Activated T-cell treated with anti-CD3 and anti-CD28 coated beads for 4 hours (primary cell): ENCODE measurements around the gene ZNF385A.

Source experiments
- DNase-seq: peaks from one replicate; pipeline ENCODE4 v3.0.0-alpha.2; 2020

ZNF385A gene, protein sequence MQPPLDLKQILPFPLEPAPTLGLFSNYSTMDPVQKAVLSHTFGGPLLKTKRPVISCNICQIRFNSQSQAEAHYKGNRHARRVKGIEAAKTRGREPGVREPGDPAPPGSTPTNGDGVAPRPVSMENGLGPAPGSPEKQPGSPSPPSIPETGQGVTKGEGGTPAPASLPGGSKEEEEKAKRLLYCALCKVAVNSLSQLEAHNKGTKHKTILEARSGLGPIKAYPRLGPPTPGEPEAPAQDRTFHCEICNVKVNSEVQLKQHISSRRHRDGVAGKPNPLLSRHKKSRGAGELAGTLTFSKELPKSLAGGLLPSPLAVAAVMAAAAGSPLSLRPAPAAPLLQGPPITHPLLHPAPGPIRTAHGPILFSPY

GRCh38 chr12:54384591-54385041 lies at the start of gene ZNF385A:
Gene ZNF385A, minus strand, starts transcription at chr12:54384733. Its CDS starts 219 bp downstream, at chr12:54384514.
- no peak for DNase-seq

DNA sequence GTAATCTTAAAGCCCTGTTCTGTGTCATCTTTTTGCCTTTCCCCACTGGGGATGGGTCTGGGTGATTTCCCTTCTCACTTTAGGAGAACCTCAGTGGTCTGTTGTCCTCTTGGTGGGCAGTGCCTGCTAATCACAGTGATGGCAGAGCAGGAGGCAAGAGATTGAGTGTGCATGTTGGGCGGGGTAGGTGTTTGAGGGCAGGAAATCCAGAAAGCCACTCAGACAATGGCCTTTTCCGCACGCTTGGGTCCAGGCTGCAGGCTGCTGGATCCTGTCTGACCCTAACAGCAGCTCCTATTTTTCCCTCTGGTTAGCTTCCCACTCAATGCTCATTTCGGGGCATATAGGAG lies 48.3 kb upstream of the ZNF385A start:
- no peak for DNase-seq

GRCh38 chr12:54431911-54432814 lies 47.6 kb upstream of the ZNF385A start:
- no peak for DNase-seq

DNA sequence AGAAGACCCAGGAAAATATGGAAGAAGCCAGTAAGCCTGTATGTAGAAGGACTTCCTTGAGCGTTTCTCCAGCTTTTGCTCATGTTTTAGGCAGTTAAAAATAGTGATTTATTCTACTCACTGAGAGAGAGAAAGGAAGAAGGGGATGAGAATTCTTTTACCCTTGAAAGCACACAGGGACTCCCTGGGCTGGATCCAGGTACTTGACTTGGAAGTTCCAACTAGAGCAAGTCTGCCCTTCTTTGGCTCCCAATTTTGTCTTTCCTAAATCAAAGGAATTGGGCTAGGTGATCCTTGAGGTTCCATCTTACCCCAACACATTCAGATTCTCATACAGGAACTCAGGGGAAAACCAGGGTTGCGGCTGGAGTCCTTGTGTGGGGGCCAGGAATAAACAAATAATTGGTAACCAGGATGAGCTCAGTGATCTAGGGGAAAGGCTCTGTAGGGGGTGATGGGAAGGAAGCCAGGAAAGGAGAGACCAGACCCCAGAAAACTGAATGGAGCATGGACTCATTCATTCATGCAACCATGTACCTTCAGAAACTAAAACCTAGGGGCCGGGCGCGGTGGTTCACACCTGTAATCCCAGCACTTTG lies 46.0 kb upstream of the ZNF385A start:
- no peak for DNase-seq

GRCh38 chr12:54429014-54429471 lies 44.5 kb upstream of the ZNF385A start:
- DNase-seq, result no peak

DNA sequence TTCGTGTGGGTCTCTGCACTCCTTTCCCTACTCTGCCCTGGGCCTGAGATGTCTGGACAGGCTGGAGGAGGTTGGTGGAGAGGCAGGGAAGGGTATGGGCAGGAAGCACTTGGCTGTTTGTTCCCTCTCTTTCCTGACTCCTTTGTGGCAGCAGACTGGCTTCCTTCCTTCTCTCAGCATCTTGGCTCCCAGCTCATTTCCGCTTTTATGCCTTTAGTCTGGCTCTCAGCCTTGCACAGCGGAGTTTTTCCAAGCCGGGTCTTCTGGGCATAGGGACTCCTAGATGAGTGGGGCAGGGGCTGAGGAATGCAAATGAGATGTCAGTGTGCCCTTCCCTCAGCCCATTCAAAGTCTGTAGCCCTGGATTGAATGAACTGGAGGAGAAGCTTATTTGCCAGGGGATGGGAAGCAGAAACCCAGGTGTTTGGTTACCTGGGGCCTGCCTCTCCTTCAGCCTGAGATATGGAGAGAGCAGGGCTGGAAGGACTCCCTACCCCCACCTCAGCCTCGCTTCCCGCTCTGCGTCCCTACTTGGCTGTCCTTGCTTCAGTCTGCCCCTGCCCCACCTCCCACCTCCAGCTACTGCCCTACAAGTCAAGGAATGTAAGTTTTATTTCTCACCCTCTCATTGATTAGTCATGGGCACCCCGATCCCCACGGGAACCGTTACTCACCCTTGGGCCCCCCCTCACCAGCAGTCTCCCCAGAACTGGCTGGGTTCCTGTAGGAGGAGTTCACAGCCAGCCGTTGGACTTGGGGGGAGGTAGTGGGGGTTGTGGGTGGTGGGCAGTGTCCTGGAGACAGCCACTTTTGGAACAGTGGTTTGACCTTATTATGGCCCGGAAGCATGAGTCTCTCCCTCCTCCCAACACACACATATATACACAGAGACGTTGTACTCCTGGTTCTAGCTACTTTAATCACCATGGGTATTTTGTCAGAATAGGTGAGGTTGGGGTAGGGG lies 43.8 kb upstream of the ZNF385A start:
- DNase-seq, result no peak

DNA sequence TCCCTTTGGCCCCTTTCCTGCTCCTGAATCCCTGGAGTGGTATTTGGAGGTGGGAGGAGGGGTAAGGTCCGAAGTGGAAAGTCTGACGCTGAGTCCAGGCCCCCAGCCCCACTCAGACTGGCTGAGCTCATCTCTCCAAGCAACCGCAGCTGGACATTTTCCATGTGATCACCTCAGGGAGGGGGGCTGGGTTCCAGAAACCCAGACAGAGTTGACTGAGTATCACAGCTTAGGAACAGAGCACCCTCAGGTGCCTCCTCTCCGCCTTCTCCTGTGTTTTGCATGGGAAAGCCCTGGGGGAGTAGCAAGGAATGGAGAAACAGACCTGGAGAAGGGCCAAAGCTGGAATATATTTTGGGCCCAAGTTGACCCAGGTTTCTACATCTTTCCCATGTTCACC lies 42.6 kb upstream of the ZNF385A start:
- DNase-seq, result no peak

GRCh38 chr12:54426690-54427089 lies 42.2 kb upstream of the ZNF385A start:
- no peak for DNase-seq

DNA sequence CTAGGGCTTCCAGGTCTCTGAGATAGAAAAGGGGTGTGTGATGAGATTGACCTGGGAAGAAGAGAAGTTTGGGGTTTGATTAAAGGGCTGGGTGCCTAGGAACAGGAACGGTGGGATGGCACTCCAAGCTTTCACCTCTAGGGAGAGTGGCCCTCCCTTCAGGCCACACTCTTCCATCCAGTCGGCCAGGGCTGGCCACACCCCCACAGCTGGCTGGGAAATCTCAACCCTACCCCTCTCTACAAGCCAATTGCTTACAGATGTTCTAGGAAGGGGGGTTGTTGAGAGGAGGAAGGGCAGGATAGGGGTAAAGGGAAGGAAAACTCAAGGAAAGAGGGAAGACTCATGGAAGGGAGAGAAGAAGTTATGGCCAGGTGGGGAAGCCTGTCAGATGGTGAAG lies 41.2 kb upstream of the ZNF385A start:
- DNase-seq, result no peak

GRCh38 chr12:54424224-54424623 lies 39.7 kb upstream of the ZNF385A start:
- no peak for DNase-seq

DNA sequence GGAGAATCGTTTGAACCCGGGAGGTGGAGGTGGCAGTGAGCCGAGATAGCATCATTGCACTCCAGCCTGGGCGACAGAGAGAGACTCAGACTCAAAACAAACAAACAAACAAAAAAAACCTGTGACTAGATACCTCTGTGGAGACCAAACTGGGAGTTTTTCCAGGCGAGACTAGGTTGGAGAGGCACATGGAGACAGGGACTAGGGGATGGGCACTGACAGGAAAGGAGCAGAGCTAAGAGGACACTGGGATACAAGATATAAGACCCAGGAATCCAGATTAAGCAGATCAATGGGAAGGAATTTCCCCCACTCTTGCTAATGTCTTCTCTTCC lies 39.2 kb upstream of the ZNF385A start:
- no peak for DNase-seq

DNA sequence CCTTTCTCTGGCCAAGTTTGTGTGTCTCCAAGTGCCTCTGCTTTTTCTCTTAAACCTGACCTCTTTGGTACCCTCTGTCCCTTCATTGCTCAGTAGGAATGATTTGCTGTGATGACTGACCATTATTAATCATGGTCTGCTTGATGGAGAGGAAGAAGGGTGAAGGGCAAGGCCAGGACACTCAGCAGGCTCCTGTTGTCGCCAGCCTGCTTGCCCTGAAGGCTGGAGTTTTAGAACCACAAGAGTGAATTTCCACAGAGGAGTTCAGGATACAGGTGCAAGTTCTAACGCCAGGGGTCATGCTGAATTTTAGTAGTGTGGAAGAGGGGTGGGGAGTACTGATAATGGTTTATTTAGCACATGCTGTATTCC lies 37.3 kb upstream of the ZNF385A start:
- no peak for DNase-seq

GRCh38 chr12:54421175-54421878 lies 36.8 kb upstream of the ZNF385A start:
- no peak for DNase-seq

- no peak for DNase-seq
These were observed 36.2 kb upstream of the ZNF385A start for GRCh38 chr12:54420766-54421144.

DNA sequence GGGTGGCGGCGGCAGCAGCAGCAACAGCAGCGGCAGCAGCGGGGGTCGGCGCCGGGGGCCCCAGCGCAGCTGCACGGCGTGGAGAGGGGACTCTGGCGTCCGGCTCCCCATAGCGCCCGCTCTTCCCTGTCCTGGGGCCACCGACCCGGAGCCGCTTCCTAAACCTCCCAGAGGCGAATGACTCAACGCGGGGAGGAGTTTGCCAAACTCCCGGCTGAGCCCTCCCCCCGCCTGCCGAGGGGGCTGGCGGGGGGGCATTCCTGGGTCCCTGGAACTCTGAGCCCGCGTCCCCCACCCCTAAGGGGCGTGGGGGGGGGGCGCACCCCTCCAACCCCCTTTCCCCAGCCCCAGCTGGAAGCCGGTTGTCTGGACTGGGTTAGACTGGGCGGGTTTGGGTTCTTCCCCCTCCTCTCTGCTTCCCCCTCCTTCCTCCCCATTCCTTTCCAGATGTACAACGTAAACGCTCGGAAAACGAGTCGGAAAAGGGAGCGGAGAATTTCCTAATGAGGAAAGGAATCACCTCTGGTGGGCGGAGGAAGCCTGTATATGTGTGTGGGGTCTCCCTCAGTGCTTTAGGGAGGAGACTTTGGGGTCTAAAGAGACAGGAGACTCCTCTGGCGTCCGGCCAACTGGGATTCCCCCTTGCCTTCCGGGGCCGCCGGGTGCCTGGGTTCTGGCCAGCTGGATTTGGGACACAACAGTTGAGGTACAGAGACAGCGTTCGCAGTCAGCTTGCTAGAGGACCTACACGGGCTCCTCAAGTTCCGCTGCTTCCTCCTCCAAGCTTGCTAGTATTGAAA lies 34.8 kb upstream of the ZNF385A start, which contains the start of gene ITGA5:
ITGA5 (minus strand) TSS at position 179 of the 800 bp plus-strand sequence; CDS start at position 111, 68 bp downstream.
- DNase-seq, result no peak

- no peak for DNase-seq
These were observed 34.0 kb upstream of the ZNF385A start for GRCh38 chr12:54418441-54419087.

DNA sequence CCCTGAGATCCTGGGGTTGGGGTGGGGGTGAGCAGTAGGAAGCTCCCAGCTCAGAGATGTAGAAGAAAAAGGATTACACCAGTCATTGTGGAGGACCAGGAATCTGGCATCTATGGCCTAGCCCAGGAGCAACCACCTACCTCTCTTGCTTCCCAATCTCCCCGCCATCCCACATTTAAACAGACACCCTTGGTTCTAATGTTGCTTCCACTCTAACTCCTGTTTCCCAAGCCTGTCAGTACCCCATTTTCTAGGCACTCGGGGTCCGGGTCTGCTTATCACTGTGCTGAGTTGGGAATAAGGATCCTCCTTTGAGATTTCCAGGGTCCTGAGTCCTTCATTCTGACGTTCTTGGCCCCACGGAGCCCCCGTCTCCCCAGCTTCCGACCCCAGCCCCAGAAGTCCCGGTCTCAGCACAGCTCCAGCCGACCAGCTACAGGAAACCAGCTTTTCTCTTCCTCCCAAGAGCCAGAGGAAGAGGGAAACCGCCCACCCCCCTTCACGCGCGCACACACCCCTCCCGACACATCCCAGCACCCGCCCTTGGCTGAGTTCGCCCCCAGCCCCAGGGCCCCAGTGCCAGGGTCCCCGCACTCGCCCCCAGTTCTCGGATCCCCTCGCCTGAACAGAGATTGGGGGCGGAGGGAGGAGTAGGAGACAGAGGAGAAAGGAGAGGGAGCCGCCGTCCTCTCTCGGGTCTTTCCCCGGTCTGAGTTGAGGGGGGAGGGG lies 33.3 kb upstream of the ZNF385A start:
- DNase-seq, result no peak

GRCh38 chr12:54416687-54417603 lies 32.4 kb upstream of the ZNF385A start:
- no peak for DNase-seq
